ENCODE measurements around the gene RPS24.
"Not testable (repeated sequence)": the region's sequence is repeated elsewhere in the genome, so short reads cannot be mapped to it uniquely, and the experiment has no call there.

Gene RPS24

GRCh38 chr10:78062296-78062695, 28.6 kb downstream of the RPS24 start:
- no peaks in the 10 kb centered on the region for H3K27me3 ChIP-seq (replicated peaks; ENCODE audit: insufficient read depth, low read length)
- H4K20me1 ChIP-seq (ENCODE audit: insufficient read depth, low read length), result no peaks in the 10 kb centered on the region
- H3K27ac ChIP-seq (ENCODE audit: low read length), result no peak overlapping the region
- H3K4me3 ChIP-seq (ENCODE audit: low read length), result no peak overlapping the region
- H3K9ac ChIP-seq (ENCODE audit: low read length), result no peak overlapping the region
- no peak overlapping the region for H2AFZ ChIP-seq (ENCODE audit: low read length)
- no peaks in the 10 kb centered on the region for H3K9me3 ChIP-seq (replicated peaks; ENCODE audit: insufficient read depth, low read length)
- no peak for DNase-seq
- H3K4me2 ChIP-seq (ENCODE audit: low read depth, low read length), result no peak overlapping the region
- no peaks in the 10 kb centered on the region for H3K36me3 ChIP-seq (replicated peaks; ENCODE audit: insufficient read depth, low read length)
- H3K4me1 ChIP-seq (ENCODE audit: low read length), result no peaks in the 10 kb centered on the region
- TF ChIP-seq CTCF (IDR thresholded peaks at IDR 0.05; ENCODE audit: low read length) (no peak), EZH2 (optimal IDR thresholded peaks at IDR 0.05; ENCODE audit: low read depth, low read length) (no peak), EZH2phosphoT487 (IDR thresholded peaks at IDR 0.05; ENCODE audit: low read length) (no peak)
- no peaks in the 10 kb centered on the region for H3K79me2 ChIP-seq (ENCODE audit: low read length)
- H3K9me2 ChIP-seq (replicated peaks; ENCODE audit: insufficient read depth, low read length), result no peaks in the 10 kb centered on the region
- H3F3A ChIP-seq (ENCODE audit: insufficient read depth, low read length), result no peaks in the 10 kb centered on the region

GRCh38 chr10:78063236-78063635, 29.6 kb downstream of the RPS24 start:
- Histone ChIP-seq H4K20me1 (ENCODE audit: insufficient read depth, low read length) (no peaks in the 10 kb centered on the region), H3K27me3 (replicated peaks; ENCODE audit: insufficient read depth, low read length) (no peaks in the 10 kb centered on the region), H3F3A (ENCODE audit: insufficient read depth, low read length) (no peaks in the 10 kb centered on the region), H3K9ac (ENCODE audit: low read length) (no peak overlapping the region), H3K9me2 (replicated peaks; ENCODE audit: insufficient read depth, low read length) (no peaks in the 10 kb centered on the region), H3K27ac (ENCODE audit: low read length) (no peak overlapping the region), H3K4me3 (ENCODE audit: low read length) (no peak overlapping the region), H3K9me3 (replicated peaks; ENCODE audit: insufficient read depth, low read length) (no peaks in the 10 kb centered on the region), H3K4me1 (ENCODE audit: low read length) (no peaks in the 10 kb centered on the region), H2AFZ (ENCODE audit: low read length) (no peak overlapping the region), H3K79me2 (ENCODE audit: low read length) (no peaks in the 10 kb centered on the region), H3K36me3 (replicated peaks; ENCODE audit: insufficient read depth, low read length) (no peaks in the 10 kb centered on the region), H3K4me2 (ENCODE audit: low read depth, low read length) (no peak overlapping the region)
- TF ChIP-seq CTCF (IDR thresholded peaks at IDR 0.05; ENCODE audit: low read length) (no peak), EZH2 (optimal IDR thresholded peaks at IDR 0.05; ENCODE audit: low read depth, low read length) (no peak), EZH2phosphoT487 (IDR thresholded peaks at IDR 0.05; ENCODE audit: low read length) (no peak)
- no peak for DNase-seq

- not testable (repeated sequence) for H3K36me3 ChIP-seq (replicated peaks; ENCODE audit: insufficient read depth, low read length); H2AFZ ChIP-seq (ENCODE audit: low read length); H3K9me3 ChIP-seq (replicated peaks; ENCODE audit: insufficient read depth, low read length); H3K4me1 ChIP-seq (ENCODE audit: low read length); H3K27me3 ChIP-seq (replicated peaks; ENCODE audit: insufficient read depth, low read length); H3K9me2 ChIP-seq (replicated peaks; ENCODE audit: insufficient read depth, low read length); H3K4me2 ChIP-seq (ENCODE audit: low read depth, low read length); H3K27ac ChIP-seq (ENCODE audit: low read length); H4K20me1 ChIP-seq (ENCODE audit: insufficient read depth, low read length); H3K4me3 ChIP-seq (ENCODE audit: low read length); H3F3A ChIP-seq (ENCODE audit: insufficient read depth, low read length); H3K9ac ChIP-seq (ENCODE audit: low read length); DNase-seq; H3K79me2 ChIP-seq (ENCODE audit: low read length)
These were observed 31.3 kb downstream of the RPS24 start for GRCh38 chr10:78064919-78065318.

GRCh38 chr10:78065611-78066010, 31.9 kb downstream of the RPS24 start:
- no peak for DNase-seq
- H3K4me3 ChIP-seq (ENCODE audit: low read length), result no peak overlapping the region
- no peaks in the 10 kb centered on the region for H3K36me3 ChIP-seq (replicated peaks; ENCODE audit: insufficient read depth, low read length)
- no peaks in the 10 kb centered on the region for H3K9me2 ChIP-seq (replicated peaks; ENCODE audit: insufficient read depth, low read length)
- no peaks in the 10 kb centered on the region for H3K79me2 ChIP-seq (ENCODE audit: low read length)
- H4K20me1 ChIP-seq (ENCODE audit: insufficient read depth, low read length), result no peaks in the 10 kb centered on the region
- H3K9me3 ChIP-seq (replicated peaks; ENCODE audit: insufficient read depth, low read length), result no peaks in the 10 kb centered on the region
- no peak overlapping the region for H3K9ac ChIP-seq (ENCODE audit: low read length)
- no peak overlapping the region for H2AFZ ChIP-seq (ENCODE audit: low read length)
- no peaks in the 10 kb centered on the region for H3K4me1 ChIP-seq (ENCODE audit: low read length)
- no peaks in the 10 kb centered on the region for H3K27me3 ChIP-seq (replicated peaks; ENCODE audit: insufficient read depth, low read length)
- no peak overlapping the region for H3K27ac ChIP-seq (ENCODE audit: low read length)
- H3F3A ChIP-seq (ENCODE audit: insufficient read depth, low read length), result no peaks in the 10 kb centered on the region
- no peak for TF ChIP-seq EZH2phosphoT487 (IDR thresholded peaks at IDR 0.05; ENCODE audit: low read length)
- TF ChIP-seq EZH2 (optimal IDR thresholded peaks at IDR 0.05; ENCODE audit: low read depth, low read length), result no peak
- TF ChIP-seq CTCF (IDR thresholded peaks at IDR 0.05; ENCODE audit: low read length), result no peak
- H3K4me2 ChIP-seq (ENCODE audit: low read depth, low read length), result no peak overlapping the region

All from MM.1S (cell line).